T-helper 22 cell (primary cell): ENCODE results near the gene NCOA6.
"Not testable (repeated sequence)": the region's sequence is repeated elsewhere in the genome, so short reads cannot be mapped to it uniquely, and the experiment has no call there.

ENCODE experiments used
- DNase-seq: peaks from one replicate; pipeline ENCODE4 v3.0.0-alpha.2; 2020; ENCODE audit warnings: low read depth

Gene NCOA6

GRCh38 chr20:34824806-34825529 lies 483 bp downstream of the NCOA6 start:
- DNase-seq: peak; percentile 52

DNA sequence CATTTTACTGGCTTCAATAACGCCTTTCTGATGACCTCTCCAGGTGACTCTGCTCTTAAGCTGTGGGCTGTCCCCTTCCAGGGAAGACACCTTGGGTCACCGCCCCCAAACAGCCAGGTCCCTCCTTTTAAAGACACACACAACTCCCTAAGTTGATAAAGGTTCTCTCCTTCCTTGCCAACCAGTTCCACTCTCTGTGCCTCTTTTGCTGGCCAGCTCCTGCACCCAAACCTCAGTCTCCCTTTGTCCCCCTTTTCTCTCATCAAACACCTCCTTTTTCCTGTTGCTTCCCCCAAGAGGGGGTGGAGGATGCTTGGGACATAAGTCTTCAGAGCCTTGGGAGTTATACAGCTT lies 1.0 kb downstream of the NCOA6 start:
- peak; percentile 61 for DNase-seq

DNA sequence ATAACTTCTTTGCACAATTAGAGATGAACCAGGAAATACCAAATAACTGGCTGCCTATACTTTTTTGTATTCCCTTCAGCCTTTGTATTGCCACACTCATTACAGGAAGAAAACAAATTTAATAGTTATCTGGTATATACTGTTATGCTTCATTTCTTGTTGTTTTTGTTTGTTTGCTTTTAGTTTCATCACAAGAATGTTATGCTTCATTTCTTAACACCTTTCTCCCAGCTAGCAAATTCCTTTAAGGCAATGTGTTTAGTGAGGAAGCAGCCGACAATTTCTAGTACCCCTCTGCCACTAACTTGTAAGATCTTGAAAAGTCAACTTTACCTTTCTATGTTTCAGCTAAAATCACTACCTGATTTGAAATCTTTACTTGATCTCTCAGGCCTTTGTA lies 1.4 kb downstream of the NCOA6 start:
- no peak for DNase-seq

DNA sequence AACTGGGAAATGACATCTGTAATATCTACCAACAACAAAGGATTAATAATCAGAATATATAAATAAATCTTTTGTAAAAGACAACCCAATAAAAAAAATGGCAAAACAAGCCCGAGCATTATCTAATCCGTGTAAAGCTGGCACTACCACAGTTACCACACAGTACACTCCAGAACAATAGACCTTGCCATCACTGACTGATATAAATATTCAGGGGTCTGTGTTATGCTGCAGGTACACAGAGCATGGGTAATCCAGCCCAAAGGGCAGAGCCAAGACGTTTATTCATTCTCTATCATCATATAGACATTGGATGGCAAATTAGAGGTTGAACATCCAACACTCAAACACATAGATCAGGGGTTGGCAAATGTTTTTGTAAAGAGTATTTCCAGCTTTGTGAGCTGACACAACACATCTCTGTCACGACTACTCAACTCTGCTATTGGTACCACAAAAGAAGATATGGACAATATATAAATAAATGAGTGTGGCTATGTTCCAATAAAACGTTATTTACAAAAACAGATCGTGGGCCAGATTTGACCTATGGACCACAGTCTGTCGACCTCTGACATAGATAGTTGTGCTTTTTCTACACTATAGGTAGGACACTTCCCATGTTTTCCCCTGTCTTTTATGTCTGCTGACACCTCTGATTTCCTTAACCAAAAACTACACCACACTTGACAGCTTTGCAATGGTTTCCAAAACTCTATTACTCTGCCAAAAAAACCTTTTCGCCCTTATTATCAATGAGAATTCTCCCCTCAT lies 4.5 kb downstream of the NCOA6 start:
- DNase-seq: no peak

- DNase-seq: no peak
These were observed 7.7 kb downstream of the NCOA6 start for GRCh38 chr20:34817801-34818200.

DNA sequence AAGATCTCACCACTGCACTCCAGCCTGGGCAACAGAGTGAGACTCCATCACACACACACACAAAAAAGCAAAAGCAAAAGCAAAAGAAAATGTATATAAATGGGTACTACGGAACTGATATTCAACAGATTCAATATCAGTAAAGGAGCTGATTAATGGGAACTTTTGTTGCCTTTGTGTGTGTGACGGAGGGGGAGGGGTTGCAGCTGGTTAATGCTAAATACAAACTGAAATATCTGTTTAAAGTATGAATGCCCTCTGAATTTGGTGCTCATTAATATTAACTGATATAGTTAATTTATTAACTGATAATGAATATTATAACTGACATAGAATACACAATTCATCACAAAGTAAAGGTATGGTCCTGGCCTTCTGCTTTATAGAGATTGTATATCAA lies 8.4 kb downstream of the NCOA6 start:
- no peak for DNase-seq

- DNase-seq: no peak
These were observed 9.8 kb downstream of the NCOA6 start for GRCh38 chr20:34815636-34816035.

GRCh38 chr20:34808583-34808982 lies 16.9 kb downstream of the NCOA6 start:
- no peak for DNase-seq

- not testable (repeated sequence) for DNase-seq
These were observed 17.4 kb downstream of the NCOA6 start for GRCh38 chr20:34807944-34808465.

- no peak for DNase-seq
These were observed 19.2 kb downstream of the NCOA6 start for GRCh38 chr20:34806255-34806654.

GRCh38 chr20:34798871-34799270 lies 26.6 kb downstream of the NCOA6 start:
- no peak for DNase-seq

DNA sequence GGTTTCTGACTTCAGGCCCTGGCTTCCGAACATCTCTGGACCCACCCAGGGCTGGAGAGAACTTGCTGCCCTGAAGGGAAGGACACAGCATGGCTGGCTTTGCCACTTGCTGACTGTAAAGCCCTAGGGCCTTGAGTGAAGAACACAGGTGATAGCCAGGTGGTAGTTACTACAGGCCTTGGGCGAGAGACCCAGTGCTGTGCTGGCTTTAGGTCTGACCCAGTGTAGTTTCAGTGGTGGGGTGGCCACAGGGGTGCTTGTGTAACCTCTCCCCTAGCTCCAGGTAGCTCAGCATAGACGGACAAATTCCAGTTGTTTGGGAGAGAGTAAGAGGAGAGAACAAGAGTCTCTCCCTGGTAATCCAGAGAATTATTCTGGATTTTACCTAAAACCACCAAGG lies 27.1 kb downstream of the NCOA6 start:
- no peak for DNase-seq

DNA sequence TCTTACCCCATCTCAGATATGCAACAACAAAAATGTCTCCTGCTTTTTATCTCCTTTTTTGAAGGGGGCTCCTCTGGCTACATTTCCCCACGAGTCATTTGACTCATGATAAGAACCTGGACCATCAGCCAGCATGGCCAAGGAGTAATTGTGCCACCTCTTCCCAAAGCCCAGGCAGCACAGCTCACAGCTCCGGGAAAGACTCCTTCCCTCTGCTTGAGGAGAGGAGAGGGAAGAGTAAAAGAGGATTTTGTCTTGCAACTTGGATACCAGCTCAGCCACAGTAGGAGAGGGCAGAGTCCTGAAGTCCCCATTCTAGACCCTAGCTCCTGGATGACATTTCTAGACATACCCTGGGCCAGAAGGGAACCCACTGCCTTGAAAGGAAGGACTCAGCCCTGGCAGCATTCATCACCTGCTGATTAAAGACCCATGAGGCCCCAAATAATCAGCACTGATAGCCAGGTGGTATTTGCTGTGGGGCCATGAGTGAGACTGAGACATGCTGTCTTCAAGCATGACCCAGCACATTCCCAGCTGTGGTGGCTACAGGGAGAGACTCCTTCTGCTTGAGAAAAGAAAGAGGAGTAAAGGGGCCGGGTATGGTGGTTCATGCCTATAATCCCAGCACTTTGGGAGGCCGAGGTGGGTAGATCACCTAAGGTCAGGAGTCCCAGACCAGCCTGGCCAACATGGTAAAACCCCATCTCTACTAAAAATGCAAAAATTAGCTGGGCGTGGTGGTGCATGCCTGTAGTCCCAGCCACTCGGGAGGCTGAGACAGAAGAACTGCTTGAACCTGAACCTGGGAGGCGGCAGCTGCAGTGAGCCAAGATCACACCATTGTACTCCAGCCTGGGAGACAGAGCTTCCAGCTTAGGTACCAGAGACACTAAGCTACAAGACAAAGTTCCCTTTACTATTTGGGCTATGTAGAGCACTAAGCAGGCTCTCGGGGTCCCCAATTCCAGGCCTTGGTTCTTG lies 28.1 kb downstream of the NCOA6 start:
- DNase-seq: no peak

DNA sequence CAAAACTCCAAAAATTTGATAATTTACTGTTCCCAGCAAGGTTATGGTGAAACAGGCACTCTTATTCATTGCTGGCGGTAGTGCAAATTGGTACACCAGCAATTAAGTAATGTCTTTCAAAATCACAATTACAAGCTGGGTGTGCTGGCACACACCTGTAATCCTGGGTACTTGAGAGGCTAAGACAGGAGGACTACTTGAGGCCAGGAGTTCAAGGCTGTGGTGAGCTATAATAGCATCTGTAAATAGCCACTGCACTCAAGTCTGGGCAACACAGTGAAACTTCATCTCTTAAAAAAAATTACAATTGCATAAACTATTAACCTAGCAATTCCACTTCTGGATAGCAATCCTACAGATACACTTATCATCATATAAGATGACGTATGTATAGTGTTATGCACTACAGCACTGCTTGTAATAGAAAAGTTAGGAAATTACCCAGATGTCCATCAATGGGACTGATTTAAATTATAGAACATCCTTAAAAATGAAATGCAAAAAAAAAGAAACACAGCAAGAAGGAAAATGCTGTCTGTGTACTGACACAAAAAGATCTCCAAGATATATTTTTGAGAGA lies 31.4 kb downstream of the NCOA6 start:
- no peak for DNase-seq

DNA sequence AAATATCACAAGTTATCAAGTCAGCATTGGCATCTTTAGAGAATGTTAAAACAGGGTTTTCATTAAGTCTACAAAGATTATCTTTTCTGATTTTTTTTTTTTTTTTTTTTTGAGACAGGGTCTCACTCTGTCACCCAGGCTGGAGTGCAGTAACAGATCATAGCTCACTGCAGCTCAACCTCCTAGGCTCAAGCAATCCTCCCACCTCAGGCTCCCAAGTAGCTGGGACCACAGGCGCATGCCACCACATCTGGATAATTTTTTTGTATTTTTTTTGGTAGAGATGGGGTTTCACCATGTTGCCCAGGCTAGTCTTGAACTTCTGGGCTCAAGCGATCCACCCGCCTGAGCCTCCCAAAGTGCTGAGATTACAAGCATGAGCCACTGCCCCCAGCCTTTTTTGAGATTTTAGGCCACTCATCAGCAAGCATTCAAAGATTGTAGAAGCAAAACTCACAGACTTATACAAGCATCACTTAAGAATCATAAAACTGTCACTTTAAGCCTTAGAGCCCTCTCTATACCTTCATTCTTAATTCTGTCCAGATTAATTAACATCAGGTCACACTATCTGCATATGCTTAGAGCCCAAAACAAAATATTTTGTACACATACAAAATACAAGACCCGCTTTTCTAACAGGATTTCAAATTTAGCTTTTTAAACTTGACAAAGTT lies 32.6 kb downstream of the NCOA6 start:
- DNase-seq: no peak

DNA sequence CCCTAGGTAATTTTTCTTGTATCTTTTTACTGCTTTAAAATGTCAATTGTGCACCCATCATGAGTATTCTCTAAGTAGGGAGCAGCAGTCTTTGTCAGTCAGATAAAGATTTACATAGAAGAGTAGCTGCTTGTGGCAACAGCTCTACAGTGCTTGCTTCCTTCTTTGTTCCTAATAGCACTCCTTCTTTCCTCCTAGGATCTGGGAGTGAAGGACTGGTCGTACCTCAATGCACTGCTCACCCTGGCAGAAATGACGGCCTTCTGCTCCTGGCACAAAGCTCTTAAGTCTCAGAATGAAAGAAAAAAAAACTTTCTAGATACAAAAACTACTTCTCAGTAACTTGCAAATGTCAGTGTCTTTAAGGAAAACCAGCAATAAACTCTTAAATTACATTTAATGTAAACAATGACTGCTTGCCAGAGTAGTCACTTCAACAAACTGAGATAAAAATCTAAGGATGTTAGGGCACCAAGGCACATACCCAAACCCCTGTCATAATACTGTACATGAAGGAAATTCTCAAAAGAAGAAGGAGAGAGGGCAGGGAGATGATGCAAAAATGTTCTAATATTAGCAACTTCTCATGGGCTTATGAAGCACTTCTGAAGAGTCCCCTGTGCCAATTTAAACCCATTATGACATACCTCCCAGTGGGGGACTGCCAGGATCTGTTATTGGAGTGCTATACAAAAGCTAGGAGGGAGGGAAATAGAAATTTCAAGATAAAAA lies 34.0 kb downstream of the NCOA6 start:
- no peak for DNase-seq

DNA sequence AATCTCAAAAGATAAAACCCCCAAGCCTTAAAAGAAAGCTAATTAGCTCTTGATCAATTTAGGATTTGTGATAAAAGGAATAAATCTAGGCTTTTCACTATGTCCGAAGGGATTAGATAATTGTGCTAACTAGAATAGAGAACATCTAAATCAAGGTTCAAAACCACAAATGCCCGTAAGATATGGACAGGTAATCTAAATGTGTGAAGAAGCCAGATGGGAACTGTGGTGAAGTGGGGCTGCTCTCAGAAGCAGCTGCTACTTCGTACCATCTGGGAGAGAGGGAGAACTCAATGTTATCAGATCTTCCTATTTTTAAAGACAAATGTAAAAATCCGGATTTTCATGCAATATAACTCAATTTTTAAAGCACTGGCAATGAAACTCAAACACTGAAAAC lies 44.2 kb downstream of the NCOA6 start:
- no peak for DNase-seq

- DNase-seq: not testable (repeated sequence)
These were observed 45.2 kb downstream of the NCOA6 start for GRCh38 chr20:34780291-34780690.

GRCh38 chr20:34776177-34776576 lies 49.3 kb downstream of the NCOA6 start:
- no peak for DNase-seq

DNA sequence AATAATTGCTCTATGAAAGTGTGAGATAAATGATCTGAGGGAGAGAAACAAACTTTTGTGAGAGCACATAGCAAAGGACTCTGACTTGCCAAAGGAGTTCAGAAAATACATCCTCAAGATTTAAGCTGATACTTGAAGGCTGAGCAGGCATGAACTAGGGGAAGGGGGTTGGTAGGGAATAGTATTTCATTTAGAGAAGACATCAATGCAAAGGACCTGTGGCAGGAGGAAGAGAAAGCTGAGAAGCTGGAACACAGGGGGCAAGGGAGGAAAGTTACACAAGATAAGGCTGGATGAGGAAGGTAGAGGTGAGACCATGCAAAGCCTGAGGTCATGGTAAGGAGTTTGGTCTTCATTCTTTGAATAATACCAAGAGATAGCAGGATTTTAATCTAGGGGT lies 50.6 kb downstream of the NCOA6 start:
- DNase-seq: no peak

GRCh38 chr20:34774449-34774848 lies 51.0 kb downstream of the NCOA6 start:
- no peak for DNase-seq
